NCI-H1092 treated with DMSO at 0.1 percent for 48 hours (cell line): ENCODE data around the gene SIRT3.
"Not testable (repeated sequence)": the region's sequence is repeated elsewhere in the genome, so short reads cannot be mapped to it uniquely, and the experiment has no call there.

Source experiments
- DNase-seq: peaks from one replicate; lab custom pipeline; 2025; lab: John Stamatoyannopoulos, UW

The SIRT3 gene

DNA sequence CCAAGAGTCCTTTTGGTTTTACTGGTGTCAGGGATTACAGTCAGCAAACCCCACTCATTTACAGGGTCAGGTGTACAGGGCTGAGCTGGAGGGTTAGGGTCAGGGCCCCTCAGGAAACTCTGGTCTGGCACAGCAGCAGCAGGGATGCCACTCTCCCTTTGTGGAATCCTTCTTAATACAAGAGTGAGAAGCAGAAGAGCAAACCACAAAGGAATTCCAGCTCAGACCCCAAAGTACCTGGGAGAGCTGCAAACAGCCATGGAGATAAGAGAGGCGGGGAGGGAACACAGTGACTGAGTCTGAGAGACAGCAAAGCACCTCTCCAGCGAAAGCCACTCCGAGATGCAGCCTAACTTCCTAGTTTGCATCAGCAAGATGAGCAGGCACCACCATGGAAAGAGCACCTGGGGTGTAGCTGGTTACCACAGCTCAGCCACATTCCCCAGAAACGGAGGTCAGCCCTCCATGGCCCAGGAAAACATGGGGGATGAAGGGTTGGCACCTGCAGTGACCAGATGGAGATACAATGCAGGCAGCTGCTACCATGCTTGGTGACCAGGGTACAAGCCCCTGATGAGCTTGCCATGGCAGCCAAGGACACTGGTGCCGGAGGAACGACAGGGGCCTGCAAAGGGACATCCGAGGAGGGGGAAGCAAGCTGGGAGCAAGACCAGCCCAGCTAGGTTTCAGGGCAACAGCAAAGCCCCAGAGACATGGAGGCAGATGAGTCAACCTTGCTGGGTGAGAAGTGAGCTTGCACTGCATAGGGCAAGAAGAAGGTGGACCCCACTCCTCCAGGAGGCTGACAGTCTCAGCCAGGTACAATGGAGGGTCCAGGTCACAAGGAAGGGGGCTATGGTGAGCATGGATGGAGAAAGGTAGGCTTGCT, 32.8 kb downstream of the SIRT3 start:
- no peak for DNase-seq

DNA sequence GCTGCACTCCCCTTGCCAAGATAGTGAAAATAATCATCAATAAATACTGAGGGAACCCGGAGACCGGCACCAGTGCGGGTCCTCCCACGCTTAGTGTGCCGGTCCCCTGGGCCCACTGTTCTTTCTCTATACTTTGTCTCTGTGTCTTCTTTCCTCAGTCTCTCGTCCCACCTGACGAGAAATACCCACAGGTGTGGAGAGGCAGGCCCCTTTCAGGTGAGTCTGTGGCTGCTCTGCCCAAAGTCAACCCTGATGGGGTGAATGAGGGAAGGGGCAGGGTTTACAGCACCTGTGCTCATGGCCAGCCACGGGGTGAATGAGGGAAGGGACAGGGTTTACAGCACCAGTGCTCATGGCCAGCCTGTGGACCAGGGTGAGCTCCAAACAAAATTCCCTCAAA, 33.7 kb downstream of the SIRT3 start:
- no peak for DNase-seq

DNA sequence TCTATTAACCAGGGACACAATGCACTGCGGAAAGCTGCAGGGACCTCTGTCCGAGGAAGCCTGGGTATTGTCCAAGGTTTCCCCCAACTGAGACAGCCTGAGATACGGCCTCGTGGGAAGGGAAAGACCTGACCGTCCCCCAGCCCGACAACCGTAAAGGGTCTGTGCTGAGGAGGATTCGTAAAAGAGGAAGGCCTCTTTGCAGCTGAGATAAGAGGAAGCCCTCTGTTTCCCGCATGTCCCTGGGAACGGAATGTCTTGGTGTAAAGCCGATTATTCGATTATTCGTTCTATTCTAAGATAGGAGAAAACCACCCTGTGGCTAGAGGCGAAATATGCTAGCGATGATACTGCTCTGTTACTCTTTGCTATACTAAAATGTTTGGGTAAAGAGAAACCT, 34.2 kb downstream of the SIRT3 start:
- no peak for DNase-seq

- DNase-seq: no peak
Measured at GRCh38 chr11:200224-201003, 35.7 kb downstream of the SIRT3 start.

DNA sequence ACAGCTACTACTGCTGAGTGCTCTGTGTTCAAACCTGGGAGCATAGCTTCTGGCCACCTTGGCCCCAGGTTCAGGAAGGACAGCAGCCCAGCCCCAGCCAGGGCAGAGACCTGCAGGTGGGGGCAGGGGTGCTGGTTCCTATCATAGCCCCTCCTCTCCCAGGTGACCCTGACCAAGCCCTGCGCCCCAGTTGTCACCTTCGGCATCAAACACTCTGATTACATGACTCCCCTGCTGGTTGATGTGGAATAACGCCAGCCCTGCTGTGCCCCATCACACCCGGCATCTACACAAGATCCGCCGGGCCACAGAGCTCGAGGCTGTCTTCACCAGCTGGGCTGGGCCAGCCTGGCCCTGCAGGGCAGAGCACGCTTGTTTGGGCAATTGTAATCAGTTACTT, 36.4 kb downstream of the SIRT3 start:
- DNase-seq: no peak

GRCh38 chr11:199004-199581, 37.0 kb downstream of the SIRT3 start:
- no peak for DNase-seq

DNA sequence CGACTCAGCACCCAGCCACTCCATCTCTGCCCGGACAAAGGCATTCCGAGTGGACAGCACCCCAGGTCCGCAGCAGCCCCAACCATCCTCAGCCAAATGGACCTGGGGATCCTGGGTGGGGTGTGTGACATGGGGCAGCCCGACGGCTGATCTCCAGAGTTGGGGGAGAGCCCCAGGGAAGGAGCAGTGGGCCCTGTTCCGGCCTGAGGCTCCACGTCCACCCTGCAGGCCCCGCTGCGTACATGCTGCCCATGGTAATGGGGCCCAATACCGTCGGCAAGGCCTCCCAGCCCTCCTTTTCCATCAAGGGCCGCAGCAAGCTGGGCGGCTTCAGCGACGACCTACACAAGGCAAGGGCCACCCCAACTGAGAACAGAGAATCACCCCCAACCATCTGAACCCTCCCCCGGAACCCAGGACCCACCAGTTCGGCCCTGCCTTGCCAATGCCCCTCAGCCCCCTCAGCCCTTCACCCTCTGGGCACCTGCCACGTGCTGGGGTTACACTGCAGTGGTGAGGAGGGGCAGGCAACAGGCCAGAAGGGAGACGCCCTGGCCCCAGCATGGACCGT, 37.8 kb downstream of the SIRT3 start:
- DNase-seq: no peak

- no peak for DNase-seq
Measured at GRCh38 chr11:197741-198235, 38.4 kb downstream of the SIRT3 start.

DNA sequence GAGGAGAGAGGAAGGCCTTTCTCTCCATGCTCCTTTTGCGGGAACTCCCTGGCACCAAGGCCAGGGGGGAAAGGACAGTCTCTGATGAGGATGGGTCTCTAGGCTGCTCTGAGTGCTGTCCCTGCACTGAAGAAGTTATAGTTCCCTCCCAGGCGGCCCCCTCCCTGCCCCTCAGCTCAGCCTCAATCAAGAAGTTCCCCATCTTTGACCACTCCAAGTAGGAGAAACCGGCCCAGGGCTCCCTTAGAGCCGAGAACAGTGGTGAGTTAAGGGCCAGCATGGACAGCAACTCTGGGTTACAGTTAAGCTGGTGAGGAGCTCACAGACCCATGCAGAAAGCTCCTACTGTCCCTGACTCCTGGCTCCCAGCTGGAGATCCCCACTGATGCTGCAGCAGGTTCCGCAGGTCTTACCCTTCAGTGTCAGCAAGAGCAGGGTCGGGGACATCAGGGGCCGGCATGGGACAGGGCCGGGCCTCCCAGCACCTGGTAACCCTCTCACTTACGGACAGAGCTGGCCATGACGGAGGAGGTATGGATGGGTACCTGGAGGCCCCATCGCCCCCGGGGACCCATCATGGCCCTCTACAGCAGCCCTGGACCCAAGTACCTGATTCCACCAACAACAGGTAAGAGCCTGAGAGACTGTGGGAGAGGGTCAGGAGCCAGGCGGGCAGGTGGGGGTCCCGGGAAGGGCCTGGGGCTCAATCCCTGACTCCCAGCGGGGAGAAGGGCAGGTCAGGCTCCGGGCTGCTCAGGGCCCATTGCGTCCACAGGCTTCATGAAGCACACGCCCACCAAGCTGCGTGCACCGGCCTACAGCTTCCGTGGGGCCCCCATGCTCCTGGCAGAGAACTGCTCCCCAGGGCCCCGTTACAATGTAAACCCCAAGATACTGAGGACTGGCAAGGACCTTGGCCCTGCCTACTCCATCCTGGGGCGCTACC, 39.1 kb downstream of the SIRT3 start:
- no peak for DNase-seq

DNA sequence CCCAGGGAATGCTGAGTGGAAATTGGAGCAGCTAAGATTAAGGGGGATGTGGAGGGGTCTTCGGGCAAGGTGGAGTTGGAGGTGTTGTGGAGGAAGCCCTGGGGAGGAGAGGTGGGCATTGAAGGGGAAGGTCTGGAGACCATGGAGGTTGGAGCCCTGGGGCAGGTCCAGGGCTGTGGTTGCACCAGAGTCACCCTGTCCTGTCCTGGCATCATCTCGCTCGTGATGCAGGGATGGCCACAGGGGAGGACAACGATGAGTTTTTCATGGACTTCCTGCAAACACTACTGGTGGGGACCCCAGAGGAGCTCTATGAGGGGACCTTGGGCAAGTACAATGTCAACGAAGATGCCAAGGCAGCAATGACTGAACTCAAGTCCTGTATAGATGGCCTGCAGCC, 42.7 kb downstream of the SIRT3 start:
- not testable (repeated sequence) for DNase-seq

DNA sequence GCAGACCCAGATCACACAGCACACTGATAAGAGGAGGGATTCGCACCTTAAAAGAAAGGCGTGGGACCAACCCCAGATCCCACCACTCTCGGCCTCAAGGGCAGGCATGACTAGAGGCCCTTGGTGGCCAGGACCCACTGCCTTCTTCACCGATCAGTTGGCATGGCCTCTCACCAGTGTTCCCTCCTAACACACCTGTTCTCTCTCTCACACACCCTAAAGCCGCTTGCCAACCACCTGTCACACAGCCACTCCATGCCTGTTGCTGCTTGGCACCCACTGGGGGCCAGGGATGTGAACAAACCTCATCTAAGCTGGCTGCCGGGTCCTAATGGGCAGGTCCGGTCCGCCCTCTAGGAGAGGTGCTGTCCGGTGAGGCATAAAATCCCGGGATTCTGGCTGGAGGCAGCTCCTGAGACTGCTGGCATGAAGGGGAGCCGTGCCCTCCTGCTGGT, 43.4 kb downstream of the SIRT3 start, which contains the start of gene SCGB1C1:
Gene SCGB1C1 (plus strand): TSS at position 405 of the 455 bp plus-strand sequence. CDS start 22 bp downstream, at position 427.
- DNase-seq: not testable (repeated sequence)

GRCh38 chr11:191490-192478, 44.4 kb downstream of the SIRT3 start:
- not testable (repeated sequence) for DNase-seq

GRCh38 chr11:190546-190945, 45.6 kb downstream of the SIRT3 start:
- not testable (repeated sequence) for DNase-seq

DNA sequence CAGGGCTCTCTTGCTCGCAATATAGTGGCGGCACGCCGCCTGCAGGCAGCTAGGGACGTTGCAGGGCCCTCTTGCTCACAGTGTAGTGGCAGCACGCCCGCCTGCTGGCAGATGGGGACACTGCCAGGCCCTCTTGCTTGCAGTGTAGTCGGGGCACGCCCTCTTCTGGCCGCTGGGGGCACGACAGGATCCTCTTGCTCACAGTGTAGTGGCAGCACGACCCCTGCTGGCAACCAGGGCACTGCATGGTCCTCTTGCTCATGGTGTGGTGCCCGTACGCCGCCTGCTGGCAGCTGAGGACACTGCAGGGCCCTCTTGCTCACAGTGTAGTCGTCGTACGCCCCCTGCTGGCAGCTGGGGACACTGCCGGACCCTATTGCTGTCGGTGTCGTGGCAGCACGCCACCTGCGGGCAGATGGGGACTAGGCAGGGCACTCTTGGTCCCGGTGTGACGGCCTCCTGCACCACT, 46.3 kb downstream of the SIRT3 start:
- not testable (repeated sequence) for DNase-seq

DNA sequence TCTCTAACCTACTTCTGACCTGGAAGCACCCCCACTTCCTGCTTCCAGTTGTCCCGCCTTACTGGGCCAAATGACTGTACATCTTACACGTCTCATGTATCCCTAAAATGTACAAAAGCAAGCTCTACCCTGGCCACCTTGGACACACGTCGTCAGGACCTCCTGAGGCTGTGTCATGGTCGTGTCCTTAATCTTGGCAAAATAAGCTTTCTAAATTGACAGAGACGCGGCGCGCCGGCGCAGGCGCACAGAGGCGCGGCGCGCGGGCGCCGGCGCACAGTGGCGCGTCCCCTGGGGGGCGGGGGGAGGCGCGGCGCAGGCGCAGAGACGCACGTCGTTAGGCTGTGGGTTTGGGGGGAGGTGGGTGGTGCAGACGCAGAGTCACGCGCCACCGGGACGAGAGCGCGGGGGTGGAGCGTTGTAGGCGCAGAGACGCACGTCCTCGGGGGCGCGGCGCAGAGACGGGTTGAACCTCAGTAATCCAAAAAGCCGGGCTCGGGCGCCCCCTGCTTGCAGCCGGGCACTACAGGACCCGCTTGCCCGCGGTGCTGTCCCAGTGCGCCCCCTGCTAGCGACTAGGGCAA, 46.9 kb downstream of the SIRT3 start:
- not testable (repeated sequence) for DNase-seq

GRCh38 chr11:180242-180641, 55.9 kb downstream of the SIRT3 start:
- not testable (repeated sequence) for DNase-seq
